GM21360 (cell line): ENCODE measurements around the gene AXL.
"Not testable (repeated sequence)": the region's sequence is repeated elsewhere in the genome, so short reads cannot be mapped to it uniquely, and the experiment has no call there.

Experiments used
- ATAC-seq: cut with Tn5 transposase; IDR thresholded peaks from one replicate; pipeline ENCODE4 v1.9.1; 2021; ENCODE audit warnings: mild to moderate bottlenecking, moderate library complexity; ENCODE audit not compliant: unreplicated experiment

Gene AXL

GRCh38 chr19:41206456-41206855 is 12.6 kb upstream of the AXL start:
- no peak for ATAC-seq

DNA sequence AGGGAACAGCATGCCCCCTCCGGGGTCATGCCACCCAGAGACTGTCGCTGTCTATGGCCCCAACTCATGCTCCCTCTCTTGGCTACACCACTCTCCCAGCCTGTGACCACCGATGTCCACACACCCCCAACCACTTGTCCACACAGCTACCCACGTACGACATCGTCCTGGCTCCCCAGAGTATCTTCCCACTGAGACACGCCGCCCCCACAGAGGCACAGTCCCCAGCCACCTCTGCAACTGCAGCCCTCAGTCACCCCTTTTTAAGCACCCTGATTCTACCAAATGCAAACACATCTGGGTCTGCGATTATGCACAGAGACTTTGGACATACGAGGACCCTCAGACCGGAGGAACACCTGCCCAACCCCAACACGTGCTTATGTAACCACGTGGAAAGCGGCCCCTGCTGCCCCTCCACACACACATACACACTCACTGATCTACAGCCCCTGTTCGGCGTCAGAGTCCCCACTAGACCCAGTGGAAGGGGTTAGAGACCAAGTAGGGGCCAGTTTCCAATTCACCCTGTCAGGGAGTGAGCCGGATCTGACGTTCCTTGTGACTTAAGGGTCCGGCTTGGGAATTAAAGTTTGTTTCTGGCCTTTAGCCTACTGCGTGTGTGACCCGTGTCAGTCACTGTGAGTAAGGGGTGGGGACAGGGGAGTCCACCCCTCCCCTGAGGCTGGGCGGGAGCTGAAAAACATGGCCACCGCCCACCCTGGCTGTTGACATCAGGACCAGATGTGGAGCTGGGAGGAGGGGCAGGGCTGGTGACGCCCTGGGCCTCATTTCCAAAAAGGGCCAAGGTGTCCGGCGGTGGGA is 11.9 kb upstream of the AXL start:
- no peak for ATAC-seq

DNA sequence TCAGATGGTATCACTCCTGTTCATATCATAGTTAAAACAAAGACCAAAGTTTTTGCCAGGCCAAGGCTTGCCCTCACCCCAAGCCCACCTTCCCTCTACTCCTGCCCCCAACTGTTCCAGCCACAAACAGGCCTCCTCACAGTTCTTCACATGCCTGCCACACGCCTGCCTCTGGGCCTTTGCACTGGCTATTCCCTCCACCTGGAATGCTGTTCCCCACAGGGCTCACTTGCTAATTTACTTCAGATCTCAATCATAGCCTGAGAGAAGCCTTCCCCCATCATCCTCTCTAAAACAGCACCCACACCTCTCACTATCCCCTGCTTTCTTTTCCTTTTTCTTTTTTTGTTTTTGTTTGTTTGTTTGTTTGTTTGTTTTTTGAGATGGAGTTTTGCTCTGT is 4.9 kb upstream of the AXL start:
- no peak for ATAC-seq

GRCh38 chr19:41217741-41218140 is 1.3 kb upstream of the AXL start:
- no peak for ATAC-seq

DNA sequence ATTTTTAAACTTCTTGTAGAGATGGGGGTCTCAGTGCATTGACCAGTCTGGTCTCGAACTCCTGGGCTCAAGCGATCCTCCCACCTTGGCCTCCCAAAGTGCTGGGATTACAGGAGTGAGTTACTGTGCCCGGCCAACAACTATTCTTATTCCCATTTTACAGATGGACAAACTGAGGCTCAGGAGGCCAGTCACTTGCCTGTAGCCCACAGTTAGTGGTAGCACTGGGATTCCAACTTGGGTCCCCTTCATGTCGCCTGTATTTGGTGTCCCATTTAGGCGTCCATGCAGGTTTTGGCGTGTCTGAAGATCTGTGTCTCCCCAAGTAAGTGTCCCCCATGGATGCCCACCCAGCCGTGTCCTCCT is 791 bp upstream of the AXL start:
- ATAC-seq = no peak

- no peak for ATAC-seq
These were observed 1.0 kb downstream of the AXL start for GRCh38 chr19:41219924-41220567.

DNA sequence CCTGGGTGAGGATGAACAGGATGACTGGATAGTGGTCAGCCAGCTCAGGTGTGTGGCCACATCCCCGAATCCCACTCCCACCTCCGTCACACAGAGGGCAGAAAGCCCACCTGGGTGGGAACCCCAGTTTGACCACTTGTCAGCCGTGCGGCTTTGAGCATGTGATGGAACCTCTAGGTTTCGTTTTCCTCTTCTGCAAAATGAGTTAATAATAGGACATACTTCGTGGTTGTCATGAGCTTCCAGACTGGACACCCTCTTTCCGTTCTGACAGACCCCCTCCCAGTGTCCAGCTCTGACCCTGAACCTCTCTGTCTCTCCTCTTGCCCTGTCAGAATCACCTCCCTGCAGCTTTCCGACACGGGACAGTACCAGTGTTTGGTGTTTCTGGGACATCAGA is 1.8 kb downstream of the AXL start:
- ATAC-seq = no peak

DNA sequence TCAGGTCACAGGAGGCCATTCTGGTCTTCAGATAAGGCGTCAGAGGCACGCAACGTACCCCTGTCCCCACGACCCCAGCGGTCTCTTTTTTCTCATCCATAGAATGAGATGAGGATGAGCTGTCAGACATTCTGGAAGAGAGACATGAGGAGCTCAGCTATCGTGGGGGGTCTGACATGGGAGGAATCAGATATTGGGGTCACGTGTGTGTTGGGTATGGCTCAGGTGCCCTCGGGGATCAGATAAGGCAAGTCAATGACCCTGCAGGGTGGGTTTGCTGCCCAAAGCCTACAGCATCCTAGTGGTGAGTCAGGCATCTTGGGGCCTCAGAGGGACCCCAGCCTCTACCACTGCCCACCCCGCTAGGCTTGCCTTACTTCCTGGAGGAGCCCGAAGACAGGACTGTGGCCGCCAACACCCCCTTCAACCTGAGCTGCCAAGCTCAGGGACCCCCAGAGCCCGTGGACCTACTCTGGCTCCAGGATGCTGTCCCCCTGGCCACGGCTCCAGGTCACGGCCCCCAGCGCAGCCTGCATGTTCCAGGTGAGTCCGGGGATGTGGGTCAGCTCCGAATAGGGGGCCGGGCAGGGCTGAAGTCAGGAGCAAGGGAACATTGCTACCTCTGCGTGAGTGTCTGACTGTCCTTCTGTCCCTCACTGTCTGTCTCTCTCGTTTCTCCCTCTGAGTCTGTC is 2.6 kb downstream of the AXL start:
- no peak for ATAC-seq

DNA sequence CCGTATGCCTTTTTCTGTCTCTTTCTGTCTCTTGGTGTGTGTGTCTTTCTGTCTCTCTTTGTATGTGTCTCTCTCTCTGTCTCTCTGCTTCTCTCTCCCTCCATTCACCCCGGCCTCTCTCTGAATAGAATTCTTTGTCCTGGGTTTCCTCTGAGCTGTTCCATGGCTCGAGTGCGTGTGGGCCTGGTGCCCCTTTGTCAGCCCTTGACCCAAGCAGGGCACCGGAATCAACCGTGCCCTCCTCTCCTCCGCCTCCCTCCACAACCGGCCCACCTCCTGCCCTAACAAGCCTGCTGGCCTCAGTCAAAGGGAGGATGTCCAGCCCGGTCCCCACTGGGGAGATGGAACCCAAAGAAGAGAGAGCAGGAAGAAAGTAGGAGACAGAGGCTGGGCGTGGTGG is 3.2 kb downstream of the AXL start:
- ATAC-seq = no peak

DNA sequence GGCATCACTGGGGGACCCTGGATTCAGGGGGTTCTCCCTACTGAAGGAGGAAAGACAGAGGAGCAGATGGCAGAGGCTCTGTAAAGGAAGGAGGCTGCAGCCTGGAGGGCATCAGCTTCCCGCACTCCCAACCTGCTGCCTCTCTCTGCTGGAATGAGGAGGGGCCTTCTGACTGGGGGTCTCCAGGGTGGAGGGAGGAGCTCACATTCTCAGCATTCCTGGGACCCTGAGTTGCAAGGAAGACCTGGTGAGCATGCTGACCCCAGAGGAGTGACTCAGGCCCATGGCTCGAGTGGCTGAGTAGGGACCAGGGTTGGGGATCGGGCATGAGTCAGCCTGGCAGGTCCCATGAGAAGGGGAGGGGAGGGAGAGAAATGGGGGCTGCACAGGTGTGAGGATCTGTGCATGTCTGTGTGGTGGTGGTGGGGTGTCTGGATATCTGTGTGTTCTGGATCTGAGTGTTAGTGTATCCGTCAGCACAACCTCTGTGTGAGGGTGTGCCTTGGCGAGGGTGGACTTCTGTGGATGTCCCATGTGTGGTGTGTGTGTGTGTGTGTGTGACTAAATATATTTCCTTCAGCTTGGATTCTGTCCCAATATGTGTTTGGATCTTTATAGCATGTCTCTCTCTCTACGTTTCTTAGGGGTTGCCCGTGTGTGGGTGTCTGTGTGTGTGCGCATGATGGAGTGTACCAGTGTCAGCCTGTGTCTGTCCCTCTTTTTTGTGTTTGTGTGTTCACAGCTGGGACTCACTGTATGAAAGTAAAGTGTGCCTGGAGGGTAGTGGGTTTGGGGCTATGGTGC is 4.6 kb downstream of the AXL start:
- ATAC-seq = no peak

- no peak for ATAC-seq
These were observed 5.6 kb downstream of the AXL start for GRCh38 chr19:41224632-41225031.

DNA sequence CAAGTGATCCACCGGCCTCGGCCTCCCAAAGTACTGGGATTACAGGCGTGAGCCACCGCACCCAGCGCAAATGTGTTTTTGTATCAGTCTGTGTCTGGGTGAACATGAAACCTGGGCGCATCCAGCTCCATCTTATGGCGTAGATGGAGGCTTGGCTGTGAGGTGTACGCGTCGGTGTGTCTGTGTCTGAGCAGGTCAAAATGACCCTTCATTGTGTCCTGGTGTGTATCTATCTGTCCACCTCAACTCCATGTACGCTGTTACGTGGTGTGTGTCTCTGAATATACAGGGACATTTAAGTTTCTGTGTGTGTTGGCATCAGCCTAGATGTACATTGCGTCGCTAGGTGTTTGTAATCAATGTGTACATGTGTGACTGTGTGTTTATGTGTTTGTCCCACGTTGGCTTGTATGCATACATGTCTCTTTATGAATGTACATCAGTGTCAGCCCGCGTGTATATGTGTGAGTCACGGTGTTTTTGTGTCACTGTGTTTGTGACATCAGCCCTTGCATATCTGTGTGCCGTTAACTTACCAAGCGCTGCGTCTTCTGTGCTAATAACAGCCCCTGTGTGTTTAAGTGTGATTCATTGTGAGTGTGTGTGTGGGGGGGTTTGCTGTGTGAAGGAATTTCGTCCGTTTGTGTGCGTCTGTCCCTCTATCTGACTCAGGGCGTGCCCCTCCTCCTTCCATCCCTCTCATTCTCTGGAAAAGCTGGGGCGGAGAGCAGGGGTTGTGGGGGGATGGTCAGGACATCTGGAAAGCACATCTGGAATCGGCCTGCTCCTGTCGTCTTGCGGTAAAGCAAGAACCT is 6.4 kb downstream of the AXL start:
- no peak for ATAC-seq

GRCh38 chr19:41226053-41226873 is 7.2 kb downstream of the AXL start:
- ATAC-seq = no peak

- ATAC-seq = no peak
These were observed 7.9 kb downstream of the AXL start for GRCh38 chr19:41226874-41227390.

GRCh38 chr19:41228486-41228885 is 9.5 kb downstream of the AXL start:
- no peak for ATAC-seq

- not testable (repeated sequence) for ATAC-seq
These were observed 10.3 kb downstream of the AXL start for GRCh38 chr19:41229338-41229737.

- no peak for ATAC-seq
These were observed 11.2 kb downstream of the AXL start for GRCh38 chr19:41230067-41230857.

GRCh38 chr19:41232686-41233085 is 13.7 kb downstream of the AXL start:
- no peak for ATAC-seq
